HepG2 (cell line): Measurements from ENCODE around the gene XPO1. TPM values are rescaled to one million over a fixed set of nuclear protein-coding genes. Genes with fewer than 3 reads are reported as not detected.
A peak's percentile ranks its signal among the peaks of the same experiment; 100 is the strongest.

Source experiments
- AHR ChIP-seq: IDR thresholded peaks from 2 replicates; pipeline ENCODE4 v1.6.1; 2018; ENCODE audit warnings: missing genetic modification reagents, missing compliant biosample characterization
- ARHGAP35 ChIP-seq: sonication (generic); formaldehyde crosslinking; IDR thresholded peaks from 2 replicates; pipeline ENCODE4 v1.9.0; 2022; ENCODE audit warnings: mild to moderate bottlenecking, inconsistent platforms, moderate library complexity, missing genetic modification reagents, borderline replicate concordance
- CREB1 ChIP-seq, 2 experiments: fragments of 450-650 bp in 1 of 2; IDR thresholded peaks; 2 replicates each; pipeline ENCODE4 v1.6.1; 2016 to 2017; ENCODE audit warnings: control low read depth in 1 of 2, mild to moderate bottlenecking in 1 of 2, missing compliant biosample characterization in 1 of 2, missing genetic modification characterization in 1 of 2
- GATAD2A ChIP-seq: IDR thresholded peaks from 2 replicates; pipeline ENCODE4 v1.6.1; 2016
- HMG20B ChIP-seq: conservative IDR thresholded peaks from 2 replicates; pipeline ENCODE4 v1.6.1; 2016; ENCODE audit warnings: missing genetic modification reagents, missing compliant biosample characterization
- KAT7 ChIP-seq: IDR thresholded peaks from 2 replicates; pipeline ENCODE4 v1.6.1; 2018; ENCODE audit warnings: borderline replicate concordance, missing compliant biosample characterization
- KMT2A ChIP-seq: sonication (generic); formaldehyde crosslinking; IDR thresholded peaks from 2 replicates; pipeline ENCODE4 v1.4.0; 2020; ENCODE audit warnings: missing genetic modification reagents
- MNT ChIP-seq: fragments of 450-650 bp; IDR thresholded peaks from 2 replicates; pipeline ENCODE4 v1.6.1; 2016
- MTF1 ChIP-seq: sonication (generic); formaldehyde crosslinking; IDR thresholded peaks from 2 replicates; pipeline ENCODE4 v1.5.0; 2020; ENCODE audit warnings: missing genetic modification reagents
- NONO ChIP-seq, 2 experiments: fragments of 450-650 bp in 1 of 2; sonication (generic) in 1 of 2; formaldehyde crosslinking in 1 of 2; IDR thresholded peaks in 1 of 2; conservative IDR thresholded peaks in 1 of 2; 2 replicates each; pipeline versions ENCODE4 v1.6.1 to v1.8.0; 2017 to 2022; ENCODE audit warnings: mild to moderate bottlenecking in 1 of 2, missing genetic modification reagents in 1 of 2, moderate library complexity in 1 of 2
- PCBP1 ChIP-seq: fragments of 200-400 bp; formaldehyde crosslinking; IDR thresholded peaks from 2 replicates; pipeline ENCODE4 v1.6.1; 2017; ENCODE audit warnings: mild to moderate bottlenecking, low read depth, low read length, borderline replicate concordance
- PCBP2 ChIP-seq: fragments of 200-400 bp; formaldehyde crosslinking; optimal IDR thresholded peaks from 2 replicates; pipeline ENCODE3; 2018; ENCODE audit warnings: low read length, low read depth; ENCODE audit not compliant: poor library complexity, severe bottlenecking
- PPARG ChIP-seq: conservative IDR thresholded peaks from 2 replicates; pipeline ENCODE4 v1.6.1; 2016; ENCODE audit warnings: missing biosample characterization, missing genetic modification reagents
- SMAD3 ChIP-seq: sonication (generic); formaldehyde crosslinking; IDR thresholded peaks from 2 replicates; pipeline ENCODE4 v1.4.0; 2020; ENCODE audit warnings: missing genetic modification reagents
- SMARCC2 ChIP-seq: fragments of 450-650 bp; IDR thresholded peaks from 2 replicates; pipeline ENCODE4 v1.6.1; 2017; ENCODE audit warnings: antibody characterized with exemption, mild to moderate bottlenecking
- SP2 ChIP-seq: sonication (generic); formaldehyde crosslinking; IDR thresholded peaks from 2 replicates; pipeline ENCODE4 v1.5.1; 2020; ENCODE audit warnings: mild to moderate bottlenecking, missing genetic modification reagents
- ZFP36L2 ChIP-seq: sonication (generic); formaldehyde crosslinking; IDR thresholded peaks from 2 replicates; pipeline ENCODE4 v1.4.0; 2020; ENCODE audit warnings: missing genetic modification reagents
- ZMAT3 ChIP-seq: sonication (generic); formaldehyde crosslinking; conservative IDR thresholded peaks from 2 replicates; pipeline ENCODE4 v1.7.0; 2021; ENCODE audit warnings: missing genetic modification reagents
- ZNF253 ChIP-seq: sonication (generic); formaldehyde crosslinking; IDR thresholded peaks from 2 replicates; pipeline ENCODE4 v1.8.0; 2022; ENCODE audit warnings: mild to moderate bottlenecking, missing genetic modification reagents, borderline replicate concordance
- ZNF276 ChIP-seq: sonication (generic); formaldehyde crosslinking; IDR thresholded peaks from 2 replicates; pipeline ENCODE4 v1.4.0; 2020; ENCODE audit warnings: mild to moderate bottlenecking, low read depth, missing genetic modification reagents
- ZNF33A ChIP-seq: sonication (generic); formaldehyde crosslinking; IDR thresholded peaks from 2 replicates; pipeline ENCODE4 v1.5.1; 2020; ENCODE audit warnings: missing genetic modification reagents, mild to moderate bottlenecking, moderate library complexity, borderline replicate concordance
- ZNF383 ChIP-seq: sonication (generic); formaldehyde crosslinking; IDR thresholded peaks from 2 replicates; pipeline ENCODE4 v1.4.0; 2020; ENCODE audit warnings: missing genetic modification reagents, mild to moderate bottlenecking, borderline replicate concordance
- ZNF7 ChIP-seq: IDR thresholded peaks from 2 replicates; pipeline ENCODE4 v1.6.1; 2016; ENCODE audit warnings: missing biosample characterization, missing genetic modification reagents
- ZNF710 ChIP-seq: sonication (generic); formaldehyde crosslinking; IDR thresholded peaks from 2 replicates; pipeline ENCODE4 v1.5.0; 2020; ENCODE audit warnings: mild to moderate bottlenecking, missing genetic modification reagents, borderline replicate concordance
- ZNF775 ChIP-seq: sonication (generic); formaldehyde crosslinking; IDR thresholded peaks from 2 replicates; pipeline ENCODE4 v1.4.0; 2020; ENCODE audit warnings: missing genetic modification reagents, mild to moderate bottlenecking, moderate library complexity, borderline replicate concordance
- ZNF891 ChIP-seq: sonication (generic); formaldehyde crosslinking; IDR thresholded peaks from 2 replicates; pipeline ENCODE4 v1.5.0; 2020; ENCODE audit warnings: mild to moderate bottlenecking, missing genetic modification reagents
- polyA plus RNA-seq, 8 experiments: library from polyadenylated mRNA; depleted of rRNA in 3 of 8; stranded (reverse) in 7 of 8; unstranded in 1 of 8; fragments of >200 nt; fragmentation: Illumina TruSeq in 4 of 8; extraction: Trizol in 4 of 8; gene quantifications; 2 replicates each; pipeline versions ENCODE4 v1.2.1 to v1.2.3, GENCODE V29; 2011 to 2016; ENCODE audit warnings: low read depth in 4 of 8, missing spikeins in 1 of 8, mixed read lengths in 1 of 8; ENCODE audit not compliant: insufficient read depth in 1 of 8
- total RNA-seq, 5 experiments: library from RNA; depleted of rRNA; stranded (reverse); fragments of >200 nt; fragmentation: Illumina TruSeq; extraction: Trizol; gene quantifications; 2 replicates each; pipeline ENCODE4 v1.2.3, GENCODE V29; 2016; ENCODE audit warnings: low read depth in 1 of 5

XPO1 gene
- total and polyA plus RNA-seq, 2 of the 13 experiments (the other 11 are each of a cell fraction or from before 2014, with no cell fraction given), result 67.4 to 212 TPM

DNA sequence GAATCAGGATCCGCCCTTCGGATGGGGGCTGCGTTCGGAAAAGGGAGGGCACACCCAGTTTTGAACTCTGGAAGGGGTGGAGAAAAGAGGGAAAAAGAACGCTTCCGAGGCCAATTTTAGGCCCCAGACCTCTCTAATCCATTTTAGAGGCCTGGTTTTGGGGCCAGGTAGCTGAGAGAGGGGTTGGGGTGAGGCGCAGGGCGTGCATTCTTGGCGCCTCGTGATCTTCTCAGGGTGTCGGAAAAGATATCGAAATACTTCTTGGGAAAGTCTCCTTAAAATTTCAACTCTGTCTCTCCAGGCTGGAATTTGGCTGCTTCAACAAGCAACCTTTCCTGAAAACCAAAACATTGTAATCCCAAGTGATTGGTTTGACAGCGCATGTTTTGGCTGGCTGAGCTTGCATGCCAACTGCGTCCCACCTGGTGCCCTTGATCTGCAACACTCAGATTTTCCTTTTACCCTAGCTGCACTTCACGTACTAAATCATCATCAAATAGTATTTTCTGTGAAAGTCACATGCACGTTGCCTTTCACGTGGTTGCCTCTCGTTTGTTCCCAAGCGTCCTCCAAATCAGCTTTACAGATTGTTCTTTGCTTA lies 864 bp upstream of the XPO1 start (continued):
- 0 out of 2 replicates have a peak, but pooled peaks have one; percentile 15 for TF ChIP-seq ZMAT3 (CRISPR knock-in tag)
- TF ChIP-seq CREB1 (IDR thresholded peaks at IDR 0.05), result no peak
- no peak for TF ChIP-seq CREB1 (CRISPR knock-in tag; IDR thresholded peaks at IDR 0.05)
- TF ChIP-seq SMAD3, result no peak
- TF ChIP-seq ZNF710 (CRISPR knock-in tag), result 0 out of 2 replicates have a peak, but pooled peaks have one; percentile 37
- no peak; the same call in 1 of the 2 replicates for TF ChIP-seq ZNF253 (CRISPR knock-in tag)
- TF ChIP-seq KAT7 (CRISPR knock-in tag), result no peak
- TF ChIP-seq KMT2A, result no peak; the same call in none of the 2 replicates
- TF ChIP-seq ZNF383 (CRISPR knock-in tag), result 0 out of 2 replicates have a peak, but pooled peaks have one; percentile 40
- TF ChIP-seq ZNF33A (CRISPR knock-in tag), result no peak
- no peak for TF ChIP-seq ZNF775 (CRISPR knock-in tag)
- TF ChIP-seq MTF1 (CRISPR knock-in tag), result no peak
- no peak for TF ChIP-seq PPARG (CRISPR knock-in tag)
- TF ChIP-seq PCBP2, result no peak
- no peak for TF ChIP-seq GATAD2A (CRISPR knock-in tag)
- TF ChIP-seq PCBP1, result no peak
- TF ChIP-seq AHR, result no peak
- TF ChIP-seq ARHGAP35 (CRISPR knock-in tag), result no peak
- no peak for TF ChIP-seq ZNF7 (CRISPR knock-in tag)
- peak; percentile 30; the same call in 1 of the 2 replicates for TF ChIP-seq MNT
- no peak for TF ChIP-seq HMG20B (CRISPR knock-in tag)
- TF ChIP-seq ZNF891 (CRISPR knock-in tag), result no peak
- TF ChIP-seq ZNF276 (CRISPR knock-in tag), result no peak; the same call in 1 of the 2 replicates
- no peak for TF ChIP-seq SP2 (CRISPR knock-in tag)
- TF ChIP-seq ZFP36L2 (CRISPR knock-in tag), result no peak
- no peak for TF ChIP-seq SMARCC2
- TF ChIP-seq NONO (IDR thresholded peaks at IDR 0.05), result no peak
- no peak for TF ChIP-seq NONO (CRISPR knock-in tag; conservative IDR thresholded peaks at IDR 0.05)
